T1000 (cell line): ENCODE results near the gene RNU6-1.
A peak's percentile ranks its signal among the peaks of the same experiment; 100 is the strongest.

Experiments used
- DNase-seq: peaks from one replicate; lab custom pipeline; 2025; ENCODE audit warnings: mixed read lengths; lab: John Stamatoyannopoulos, UW

The RNU6-1 gene

GRCh38 chr15:67820992-67821783 lies 18.7 kb downstream of the RNU6-1 start:
- DNase-seq = peak; percentile 12

GRCh38 chr15:67820122-67820991 lies 19.5 kb downstream of the RNU6-1 start:
- no peak for DNase-seq

- DNase-seq = no peak
Measured at GRCh38 chr15:67819636-67820035, 20.2 kb downstream of the RNU6-1 start.

- no peak for DNase-seq
Measured at GRCh38 chr15:67818464-67818863, 21.4 kb downstream of the RNU6-1 start.

GRCh38 chr15:67816668-67817067 lies 23.2 kb downstream of the RNU6-1 start:
- no peak for DNase-seq

GRCh38 chr15:67815036-67815592 lies 24.7 kb downstream of the RNU6-1 start:
- no peak for DNase-seq

- no peak for DNase-seq
Measured at GRCh38 chr15:67813104-67813634, 26.7 kb downstream of the RNU6-1 start.

GRCh38 chr15:67812241-67812644 lies 27.6 kb downstream of the RNU6-1 start:
- no peak for DNase-seq

GRCh38 chr15:67809866-67810265 lies 30.0 kb downstream of the RNU6-1 start:
- no peak for DNase-seq

- DNase-seq = no peak
Measured at GRCh38 chr15:67809441-67809840, 30.4 kb downstream of the RNU6-1 start.

GRCh38 chr15:67808821-67809220 lies 31.0 kb downstream of the RNU6-1 start:
- DNase-seq = no peak

GRCh38 chr15:67807836-67808235 lies 32.0 kb downstream of the RNU6-1 start:
- no peak for DNase-seq

GRCh38 chr15:67807141-67807540 lies 32.7 kb downstream of the RNU6-1 start:
- DNase-seq = no peak

GRCh38 chr15:67806536-67806935 lies 33.3 kb downstream of the RNU6-1 start:
- DNase-seq = no peak

GRCh38 chr15:67805666-67806516 lies 34.0 kb downstream of the RNU6-1 start:
- DNase-seq = no peak

- no peak for DNase-seq
Measured at GRCh38 chr15:67805008-67805665, 34.7 kb downstream of the RNU6-1 start.

- DNase-seq = no peak
Measured at GRCh38 chr15:67803996-67804843, 35.6 kb downstream of the RNU6-1 start.

- no peak for DNase-seq
Measured at GRCh38 chr15:67803299-67803698, 36.5 kb downstream of the RNU6-1 start.

- DNase-seq = no peak
Measured at GRCh38 chr15:67801926-67802914, 37.6 kb downstream of the RNU6-1 start.
